ENCODE results near the gene HK1.

DNA sequence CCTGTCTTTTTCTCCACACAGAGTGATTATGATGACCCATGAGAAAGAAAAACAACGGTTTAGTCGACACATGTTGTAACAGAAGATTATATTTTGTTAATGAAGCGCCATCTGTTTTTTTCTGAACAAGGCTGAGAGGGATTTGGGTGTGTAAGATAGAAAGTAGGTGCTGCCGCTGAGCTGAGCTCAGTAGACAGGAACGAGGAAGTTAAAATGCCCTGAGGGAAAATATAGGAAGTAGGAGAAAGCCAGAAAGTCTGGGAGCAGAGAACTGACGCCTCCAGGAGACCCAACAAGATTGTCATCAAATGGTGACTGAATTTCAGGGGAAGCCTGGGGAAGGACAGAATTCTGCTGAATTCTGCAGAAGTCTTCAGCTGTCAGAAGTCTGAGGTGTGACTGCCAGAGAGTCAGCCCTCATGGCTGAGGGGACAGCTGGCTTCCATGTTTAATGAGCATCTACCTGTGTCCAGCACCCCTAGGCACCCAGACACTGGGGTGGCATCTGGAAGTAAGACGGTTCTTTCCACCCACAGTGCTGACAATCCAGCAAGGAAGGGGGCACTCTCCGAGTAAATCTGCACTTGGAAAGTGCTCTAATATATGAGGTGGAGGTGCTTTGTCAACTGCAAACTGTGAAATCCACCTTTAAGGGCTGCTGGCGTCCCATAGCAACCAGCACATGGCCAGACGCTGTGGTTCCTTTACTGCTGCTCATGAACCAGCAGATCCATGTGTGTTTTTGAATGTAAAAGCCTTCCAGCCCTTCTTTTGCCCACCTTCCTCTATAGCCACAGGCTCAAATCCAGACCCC, 160.4 kb downstream of the HK1 start:
- TF ChIP-seq, protein P1, sequence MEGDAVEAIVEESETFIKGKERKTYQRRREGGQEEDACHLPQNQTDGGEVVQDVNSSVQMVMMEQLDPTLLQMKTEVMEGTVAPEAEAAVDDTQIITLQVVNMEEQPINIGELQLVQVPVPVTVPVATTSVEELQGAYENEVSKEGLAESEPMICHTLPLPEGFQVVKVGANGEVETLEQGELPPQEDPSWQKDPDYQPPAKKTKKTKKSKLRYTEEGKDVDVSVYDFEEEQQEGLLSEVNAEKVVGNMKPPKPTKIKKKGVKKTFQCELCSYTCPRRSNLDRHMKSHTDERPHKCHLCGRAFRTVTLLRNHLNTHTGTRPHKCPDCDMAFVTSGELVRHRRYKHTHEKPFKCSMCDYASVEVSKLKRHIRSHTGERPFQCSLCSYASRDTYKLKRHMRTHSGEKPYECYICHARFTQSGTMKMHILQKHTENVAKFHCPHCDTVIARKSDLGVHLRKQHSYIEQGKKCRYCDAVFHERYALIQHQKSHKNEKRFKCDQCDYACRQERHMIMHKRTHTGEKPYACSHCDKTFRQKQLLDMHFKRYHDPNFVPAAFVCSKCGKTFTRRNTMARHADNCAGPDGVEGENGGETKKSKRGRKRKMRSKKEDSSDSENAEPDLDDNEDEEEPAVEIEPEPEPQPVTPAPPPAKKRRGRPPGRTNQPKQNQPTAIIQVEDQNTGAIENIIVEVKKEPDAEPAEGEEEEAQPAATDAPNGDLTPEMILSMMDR (conservative IDR thresholded peaks at IDR 0.05; ENCODE audit: low read length), result no peak
- no peak for TF ChIP-seq EZH2phosphoT487 (IDR thresholded peaks at IDR 0.05; ENCODE audit: borderline replicate concordance, low read depth, low read length)
